Large intestine (tissue), 3 donors: Measurements from ENCODE around the gene RENBP. TPM values are rescaled to one million over a fixed set of nuclear protein-coding genes. Genes with fewer than 3 reads are reported as not detected.

Experiments
- DNase-seq, 2 donors: peaks; one replicate each; pipeline versions ENCODE4 v3.0.0 to v3.0.0-alpha.2; 2013
- H3K27ac ChIP-seq: one replicate; pipeline ENCODE4 v1.5.1; 2013; ENCODE audit warnings: low read length
- H3K27me3 ChIP-seq: 2 replicates; pipeline ENCODE4 v1.6.1; 2013; ENCODE audit warnings: low read length; ENCODE audit not compliant: control insufficient read depth, insufficient read depth
- H3K36me3 ChIP-seq: 2 replicates; pipeline ENCODE4 v1.6.1; 2013; ENCODE audit warnings: low read length; ENCODE audit not compliant: control insufficient read depth, insufficient read depth
- H3K4me1 ChIP-seq: one replicate; pipeline ENCODE4 v1.6.1; 2013; ENCODE audit warnings: low read length; ENCODE audit not compliant: control insufficient read depth, insufficient read depth
- H3K4me3 ChIP-seq: one replicate; pipeline ENCODE4 v1.5.1; 2013; ENCODE audit warnings: low read length
- H3K9me3 ChIP-seq: one replicate; pipeline ENCODE4 v1.6.1; 2013; ENCODE audit warnings: mild to moderate bottlenecking, low read depth, low read length, moderate library complexity; ENCODE audit not compliant: control insufficient read depth
- WGBS: methylation state at CpG from one replicate; pipeline ENCODE4 v1.1.5; 2013; ENCODE audit warnings: low lambda C conversion rate; ENCODE audit not compliant: insufficient coverage; 5-methylcytosine and 5-hydroxymethylcytosine counted together
- polyA plus RNA-seq: library from polyadenylated mRNA; unstranded; fragments of 120-200 nt; gene quantifications from one replicate; pipeline ENCODE4 v1.2.1, GENCODE V29; 2013

The RENBP gene
- polyA plus RNA-seq, 1 donor, result 85.8 TPM

- DNase-seq, result no peak
- peaks cover 3% of the 10 kb centered on the region for H3K9me3 ChIP-seq
- no peaks in the 10 kb centered on the region for H3K36me3 ChIP-seq
- no CpG with 5 or more reads among the region's 6 CpGs for WGBS
- H3K4me3 ChIP-seq, result no peak overlapping the region
- peaks cover 53% of the 10 kb centered on the region for H3K27me3 ChIP-seq
- H3K27ac ChIP-seq, result no peak overlapping the region
- no peaks in the 10 kb centered on the region for H3K4me1 ChIP-seq
Measured at GRCh38 chrX:153888344-153888743, 56.1 kb downstream of the RENBP start.

GRCh38 chrX:153887385-153887784 is 57.1 kb downstream of the RENBP start:
- peaks cover 4% of the 10 kb centered on the region for H3K4me1 ChIP-seq
- H3K9me3 ChIP-seq, result peaks cover 3% of the 10 kb centered on the region
- no peaks in the 10 kb centered on the region for H3K36me3 ChIP-seq
- no peak overlapping the region for H3K27ac ChIP-seq
- DNase-seq, result no peak
- no CpG with 5 or more reads among the region's 8 CpGs for WGBS
- H3K4me3 ChIP-seq, result no peak overlapping the region
- peaks cover 61% of the 10 kb centered on the region for H3K27me3 ChIP-seq

DNA sequence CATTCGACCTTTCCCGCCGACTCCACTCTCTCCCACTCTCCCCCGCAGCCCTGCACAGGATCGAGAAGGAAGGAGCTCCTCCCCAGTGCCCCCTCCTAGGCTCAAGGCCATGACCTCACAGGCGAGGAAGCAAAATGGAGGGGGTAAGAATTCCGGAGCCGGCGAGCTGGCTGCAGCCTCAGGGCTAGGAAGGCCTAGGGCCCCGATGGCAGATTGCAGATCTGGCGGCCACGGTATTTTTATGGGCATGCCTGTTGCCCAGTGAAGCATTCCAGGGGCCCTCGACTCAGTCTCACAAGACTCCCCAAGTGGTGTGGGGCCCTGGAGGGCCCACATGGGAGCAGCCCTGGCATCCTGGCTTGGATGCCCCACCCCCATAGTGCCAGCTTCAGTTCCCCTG is 57.5 kb downstream of the RENBP start:
- peaks cover 4% of the 10 kb centered on the region for H3K4me1 ChIP-seq
- peaks cover 62% of the 10 kb centered on the region for H3K27me3 ChIP-seq
- H3K36me3 ChIP-seq, result no peaks in the 10 kb centered on the region
- WGBS, result no CpG with 5 or more reads among the region's 13 CpGs
- peaks cover 3% of the 10 kb centered on the region for H3K9me3 ChIP-seq
- no peak for DNase-seq
- no peak overlapping the region for H3K27ac ChIP-seq
- no peak overlapping the region for H3K4me3 ChIP-seq

DNA sequence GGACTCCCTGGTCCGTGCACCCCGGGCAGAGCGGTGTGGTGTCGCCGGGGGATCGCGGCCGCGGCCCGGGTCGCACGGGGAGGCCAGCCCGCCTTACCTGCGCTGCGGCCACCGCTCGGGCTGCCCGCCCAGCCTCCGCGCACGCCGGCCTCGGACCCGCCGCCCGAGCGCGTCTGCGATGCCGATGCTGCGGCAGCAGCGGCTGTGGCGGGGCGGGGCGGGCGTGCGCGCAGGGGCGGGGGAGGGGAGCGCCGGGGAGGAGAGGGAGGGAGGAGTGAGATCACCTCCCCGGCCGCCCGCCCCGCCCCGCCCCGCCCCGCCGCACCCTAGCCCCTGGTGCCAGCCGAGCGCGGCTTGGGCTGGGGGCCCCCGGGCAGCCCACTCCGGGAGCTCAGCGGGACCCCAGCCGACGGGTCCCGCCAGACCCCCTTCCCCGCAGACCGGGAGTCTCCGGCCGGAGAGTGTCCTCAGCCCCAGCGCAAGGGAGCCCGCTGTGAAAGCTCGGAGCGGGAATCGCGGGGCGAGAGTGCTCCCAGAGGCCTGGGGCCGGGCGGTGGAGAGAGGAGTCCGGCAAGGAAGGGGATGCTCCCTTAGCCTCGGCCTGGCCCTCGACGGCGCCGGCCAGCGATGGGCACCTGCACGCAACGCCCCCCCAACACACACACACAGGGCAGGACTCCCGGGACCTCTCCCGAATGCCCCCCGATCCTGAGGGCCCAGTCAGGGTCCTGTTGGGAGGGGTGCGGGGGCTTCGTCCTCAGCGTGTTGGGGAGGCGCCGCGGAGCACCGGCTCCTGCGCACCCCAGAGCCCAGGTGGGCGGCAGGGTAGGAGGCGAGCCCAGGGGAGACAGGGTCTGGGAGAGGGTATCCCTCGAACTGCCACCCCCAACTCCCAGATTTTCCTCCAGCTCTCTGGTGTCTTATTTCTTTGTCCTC is 58.2 kb downstream of the RENBP start, which contains the start of gene L1CAM:
L1CAM (minus strand) TSS at position 206 of the 936 bp plus-strand sequence. CDS start 10,337 bp downstream, outside the sequence.
- peaks cover 64% of the 10 kb centered on the region for H3K27me3 ChIP-seq
- DNase-seq, result no peak
- H3K4me3 ChIP-seq, result no peak within 1 kb of the TSS
- no peaks in the 10 kb centered on the region for H3K36me3 ChIP-seq
- no CpG with 5 or more reads among the region's 94 CpGs for WGBS
- peaks cover 4% of the 10 kb centered on the region for H3K4me1 ChIP-seq
- no peak within 1 kb of the TSS for H3K27ac ChIP-seq
- H3K9me3 ChIP-seq, result peaks cover 3% of the 10 kb centered on the region

Other genes starting within 250 kb of the RENBP start
- gene BCAP31, start 220.3 kb downstream of the RENBP start, polyA plus RNA-seq, result 198 TPM
- gene ABCD1, start 219.8 kb downstream of the RENBP start, polyA plus RNA-seq, result 13.4 TPM
- gene PLXNB3, start 180.4 kb downstream of the RENBP start, polyA plus RNA-seq, result 5.0 TPM
- 1.8 TPM for gene SRPK3, start 163.6 kb downstream of the RENBP start, polyA plus RNA-seq
- gene IDH3G, start 150.3 kb downstream of the RENBP start, polyA plus RNA-seq, result 58.7 TPM
- 240 TPM for gene SSR4, start 150.0 kb downstream of the RENBP start, polyA plus RNA-seq
- 10.5 TPM for gene PDZD4, start 114.1 kb downstream of the RENBP start, polyA plus RNA-seq
- gene L1CAM, start 58.5 kb downstream of the RENBP start, polyA plus RNA-seq, result 22.5 TPM
- gene AVPR2, start 40.0 kb downstream of the RENBP start, polyA plus RNA-seq, result 0.28 TPM
- gene ARHGAP4, start 18.4 kb downstream of the RENBP start, polyA plus RNA-seq, result 33.2 TPM
- gene NAA10, start 9.6 kb downstream of the RENBP start, polyA plus RNA-seq, result 73.6 TPM
- 33.3 TPM for gene HCFC1, start 27.2 kb upstream of the RENBP start, polyA plus RNA-seq
- 4.9 TPM for gene TMEM187, start 28.1 kb upstream of the RENBP start, polyA plus RNA-seq
- 53.8 TPM for gene IRAK1, start 75.3 kb upstream of the RENBP start, polyA plus RNA-seq
- gene MECP2, start 153.1 kb upstream of the RENBP start, polyA plus RNA-seq, result 19.4 TPM
- not detected for gene OPN1LW, start 199.6 kb upstream of the RENBP start, polyA plus RNA-seq
- not detected for gene OPN1MW, start 238.0 kb upstream of the RENBP start, polyA plus RNA-seq